GM18502 (cell line): ENCODE results near the gene GPR32.
A peak's percentile ranks its signal among the peaks of the same experiment; 100 is the strongest.
"Not testable (repeated sequence)": the region's sequence is repeated elsewhere in the genome, so short reads cannot be mapped to it uniquely, and the experiment has no call there.

ENCODE experiments used
- ATAC-seq: cut with Tn5 transposase; IDR thresholded peaks from one replicate; pipeline ENCODE4 v1.9.1; 2021; ENCODE audit warnings: mild to moderate bottlenecking; ENCODE audit not compliant: unreplicated experiment, poor library complexity

GPR32 gene

DNA sequence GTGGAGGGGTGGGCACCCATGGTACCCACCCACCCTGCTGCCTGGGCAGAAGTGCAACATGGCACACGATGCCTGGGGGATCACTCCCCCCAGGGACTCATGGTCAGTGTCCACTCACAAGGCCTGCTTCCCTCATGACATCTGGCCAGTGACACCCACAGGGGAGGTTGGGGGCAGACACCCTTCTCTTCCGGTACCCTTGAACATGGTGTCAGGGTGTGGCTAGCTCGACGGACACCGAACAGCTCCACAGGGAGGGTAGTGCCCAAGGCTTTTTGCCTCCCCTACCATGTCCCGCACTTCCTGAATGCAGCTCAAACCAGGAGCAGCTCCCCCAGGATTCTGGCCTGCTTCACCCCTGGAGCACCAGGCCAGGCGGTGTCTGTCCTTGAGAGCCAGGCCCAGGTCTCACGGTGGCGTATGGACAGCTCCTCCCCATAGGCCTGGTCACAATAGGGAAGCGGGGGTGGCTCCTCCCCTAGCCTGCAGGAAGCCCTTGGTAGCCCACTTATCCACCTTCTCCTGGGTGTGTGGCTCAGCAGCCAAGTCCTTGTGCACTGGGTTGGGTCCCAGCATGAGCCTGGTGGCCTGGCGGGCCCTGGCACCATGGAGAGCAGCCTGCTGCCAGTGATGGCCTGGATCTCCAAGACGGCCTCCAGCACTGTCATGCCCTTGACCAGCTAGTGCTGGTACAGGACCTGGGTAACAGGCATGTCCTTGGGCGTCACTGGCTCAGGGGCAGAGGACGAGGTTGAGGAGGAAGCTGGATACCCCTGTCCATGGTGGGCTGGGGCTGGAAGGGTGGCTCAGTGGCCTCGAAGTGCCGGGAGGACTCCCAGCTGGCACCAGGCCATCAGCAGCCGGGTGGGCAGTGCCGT lies 27.8 kb downstream of the GPR32 start:
- ATAC-seq = no peak

DNA sequence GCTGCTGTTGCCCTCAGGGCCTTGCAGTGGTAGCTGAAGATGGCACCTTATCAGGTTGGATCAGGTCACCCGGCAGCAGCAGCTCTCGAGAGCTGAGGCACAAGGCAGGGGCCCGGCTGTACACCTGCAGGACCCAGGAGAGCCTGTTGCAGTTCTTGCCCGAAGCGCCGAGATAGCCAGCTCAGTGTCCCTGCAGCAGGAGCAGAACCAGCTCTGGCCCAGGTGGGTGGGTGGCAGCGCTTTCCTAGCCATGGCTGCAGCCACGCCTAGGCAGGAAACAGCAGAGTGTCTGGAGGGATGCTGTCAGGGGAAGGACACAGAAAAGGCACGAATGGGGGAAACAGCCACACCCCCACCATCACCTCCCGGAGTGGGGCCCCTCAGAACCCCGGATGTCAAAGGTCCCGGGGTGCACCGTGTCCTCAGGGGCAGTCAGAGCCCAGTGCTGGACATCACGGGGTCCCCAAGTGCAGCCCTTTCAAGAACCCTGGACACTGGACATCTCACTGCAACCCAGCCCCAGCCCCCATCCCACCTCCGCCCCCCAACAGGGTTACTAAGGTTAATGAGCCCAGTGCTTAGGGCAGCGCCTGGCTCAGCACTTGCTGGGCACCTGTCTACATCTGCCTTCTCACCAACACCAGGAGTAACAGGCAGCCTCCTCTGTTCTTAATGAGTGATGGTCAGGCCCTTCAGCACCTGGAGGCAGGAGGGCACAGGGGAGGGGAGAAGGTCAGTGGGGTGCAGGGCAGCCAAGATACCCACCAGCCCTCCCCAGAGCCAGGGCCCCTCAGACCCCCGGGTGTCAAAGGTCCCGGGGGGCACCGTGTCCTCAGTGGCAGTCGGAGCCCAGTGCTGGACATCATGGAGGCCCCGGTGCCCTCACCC lies 28.6 kb downstream of the GPR32 start:
- ATAC-seq = no peak

DNA sequence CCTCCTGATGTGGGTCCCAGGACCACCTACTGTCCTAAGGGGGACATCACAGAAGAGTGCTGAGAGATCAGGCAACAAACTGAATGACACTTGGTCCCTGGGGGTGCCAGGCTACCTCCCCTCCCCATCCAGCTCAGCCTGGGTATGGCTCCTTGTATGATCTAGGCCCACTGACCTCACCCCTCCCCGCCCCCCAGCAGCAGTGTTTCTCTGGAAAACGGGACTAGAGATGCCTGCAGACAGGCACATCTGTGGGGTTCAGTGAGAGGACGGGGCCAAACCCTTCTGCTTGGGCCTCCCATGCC lies 29.2 kb downstream of the GPR32 start:
- ATAC-seq = no peak

DNA sequence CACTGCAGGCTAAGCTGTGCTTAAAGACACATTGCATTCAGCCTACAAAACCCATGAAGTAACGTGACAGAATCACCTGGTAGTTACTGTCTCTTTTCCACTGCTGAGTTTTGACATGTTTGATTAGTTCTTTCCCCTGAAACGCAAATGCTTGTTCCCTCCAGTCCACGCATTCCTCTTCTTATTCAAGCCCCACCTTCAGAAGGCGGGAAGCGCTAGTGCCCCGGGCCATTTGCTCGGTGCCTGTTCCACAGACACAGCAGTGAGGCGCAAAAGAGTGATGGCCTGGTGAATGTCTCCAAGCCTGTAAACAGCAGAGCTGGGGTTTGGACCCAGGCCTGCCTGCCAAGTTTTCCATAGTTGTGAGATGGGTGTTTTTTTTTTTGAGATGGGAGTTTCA lies 30.8 kb downstream of the GPR32 start:
- ATAC-seq = no peak

DNA sequence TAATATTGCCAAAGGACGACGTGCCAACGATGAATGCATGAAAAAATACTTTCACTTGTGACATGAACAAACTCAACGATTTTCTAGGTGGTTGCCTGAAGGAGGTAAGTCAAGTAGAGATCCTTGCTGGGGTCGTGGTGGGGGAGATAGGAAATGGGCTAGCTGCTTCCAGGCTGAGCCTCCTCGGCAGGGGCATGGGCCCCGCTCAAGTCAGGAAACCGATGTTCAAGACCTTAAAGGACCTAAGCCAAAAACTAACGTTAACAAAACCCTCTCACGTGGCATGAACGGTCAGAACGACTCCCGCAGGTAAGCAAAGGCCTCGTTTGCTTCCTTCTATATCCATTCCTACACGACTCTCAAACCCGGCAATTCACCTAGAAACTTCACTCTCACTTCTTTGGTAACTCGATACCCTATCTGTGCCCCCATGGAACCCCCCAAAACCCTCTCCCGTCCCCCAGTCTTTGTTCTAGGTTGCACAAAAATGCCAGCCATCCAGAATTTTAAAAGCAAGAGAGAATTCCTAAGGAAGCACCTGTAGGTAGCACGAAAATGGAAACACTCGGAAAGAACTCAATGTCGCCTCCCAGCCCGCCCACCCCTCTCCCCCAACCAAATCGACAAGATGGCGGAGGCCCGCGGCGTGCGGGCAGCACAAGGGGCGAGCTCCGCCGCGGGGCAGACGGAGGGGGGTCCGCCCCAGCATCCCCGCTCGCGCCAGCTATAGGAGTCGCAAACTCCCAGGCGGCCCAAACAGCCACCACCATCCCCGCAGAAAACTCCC lies 33.6 kb downstream of the GPR32 start:
- ATAC-seq = peak; percentile 11

DNA sequence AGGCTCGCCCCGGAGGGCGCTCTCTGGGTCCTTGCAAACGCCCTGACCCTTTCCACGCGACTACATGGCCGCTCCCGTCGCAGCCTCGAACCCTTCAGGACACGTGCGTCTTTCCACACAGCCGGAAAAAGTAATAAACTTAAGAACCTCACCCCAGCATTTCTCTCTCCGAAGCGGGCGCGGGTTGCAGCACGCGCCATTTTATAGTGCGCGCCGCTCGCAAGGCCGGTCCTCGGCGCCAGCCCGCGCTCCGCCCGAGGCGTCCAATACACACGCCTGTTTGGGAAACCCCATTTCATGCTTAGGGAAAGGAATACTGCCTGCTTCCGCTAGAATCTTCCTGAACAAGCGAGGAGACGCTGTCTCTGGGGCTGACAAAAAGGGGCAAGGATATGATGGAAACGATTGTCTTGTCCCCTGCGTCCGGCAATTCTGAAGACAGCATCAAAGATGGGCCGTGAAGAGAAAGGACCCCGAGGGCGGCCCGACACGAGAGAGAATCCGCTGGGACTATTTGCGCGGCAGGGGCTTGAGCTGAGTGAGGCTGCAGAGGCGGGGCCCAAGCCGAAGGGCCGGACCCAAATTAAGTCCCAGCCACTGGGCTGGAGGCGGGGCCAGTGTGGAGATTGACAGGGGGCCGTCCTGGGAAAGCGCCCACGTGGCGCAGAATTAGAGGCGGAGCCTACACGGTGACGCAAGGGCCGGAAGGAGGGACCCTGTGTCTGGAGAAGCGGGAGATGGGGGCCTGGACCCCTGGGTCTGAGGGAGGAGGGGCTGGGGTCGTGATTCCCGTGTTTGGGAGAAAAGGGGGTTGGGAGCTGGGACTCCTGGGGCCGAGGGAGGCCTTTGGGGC lies 34.4 kb downstream of the GPR32 start:
- ATAC-seq = peak; percentile 91

DNA sequence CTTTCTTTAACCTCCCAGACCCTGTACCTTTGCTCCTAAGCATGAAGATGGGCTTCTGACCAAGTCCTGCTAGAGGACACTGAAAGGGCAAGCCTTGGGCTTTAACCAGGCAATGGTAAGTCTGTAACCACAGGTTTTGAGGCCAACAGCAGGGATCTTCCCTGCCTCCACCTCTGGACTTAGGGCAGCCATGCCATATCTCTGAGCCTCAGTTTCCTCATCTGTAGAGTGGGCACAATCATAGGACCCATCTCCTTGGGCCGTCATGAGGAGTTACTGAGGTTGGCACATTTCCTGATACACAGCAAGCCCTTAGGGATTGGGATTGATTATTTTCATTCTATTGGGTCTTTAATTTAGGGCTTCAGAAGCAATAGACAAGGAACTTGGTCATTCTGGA lies 38.6 kb downstream of the GPR32 start:
- ATAC-seq = no peak

DNA sequence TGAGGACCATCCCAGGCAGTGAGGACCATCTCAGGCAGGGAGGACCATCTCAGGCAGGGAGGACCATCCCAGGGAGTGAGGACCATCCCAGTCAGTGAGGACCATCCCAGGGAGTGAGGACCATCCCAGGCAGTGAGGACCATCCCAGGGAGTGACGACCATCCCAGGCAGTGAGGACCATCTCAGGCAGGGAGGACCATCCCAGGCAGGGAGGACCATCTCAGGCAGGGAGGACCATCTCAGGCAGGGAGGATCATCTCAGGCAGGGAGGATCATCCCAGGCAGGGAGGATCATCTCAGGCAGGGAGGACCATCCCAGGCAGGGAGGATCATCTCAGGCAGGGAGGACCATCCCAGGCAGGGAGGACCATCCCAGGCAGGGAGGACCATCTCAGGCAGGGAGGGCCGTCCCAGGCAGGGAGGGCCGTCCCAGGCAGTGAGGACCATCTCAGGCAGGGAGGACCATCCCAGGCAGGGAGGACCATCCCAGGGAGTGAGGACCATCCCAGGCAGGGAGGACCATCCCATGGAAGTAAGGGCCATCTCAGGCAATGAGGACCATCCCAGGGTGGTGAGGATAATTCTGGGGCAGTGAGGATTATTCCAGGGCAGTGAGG lies 41.5 kb downstream of the GPR32 start:
- not testable (repeated sequence) for ATAC-seq

DNA sequence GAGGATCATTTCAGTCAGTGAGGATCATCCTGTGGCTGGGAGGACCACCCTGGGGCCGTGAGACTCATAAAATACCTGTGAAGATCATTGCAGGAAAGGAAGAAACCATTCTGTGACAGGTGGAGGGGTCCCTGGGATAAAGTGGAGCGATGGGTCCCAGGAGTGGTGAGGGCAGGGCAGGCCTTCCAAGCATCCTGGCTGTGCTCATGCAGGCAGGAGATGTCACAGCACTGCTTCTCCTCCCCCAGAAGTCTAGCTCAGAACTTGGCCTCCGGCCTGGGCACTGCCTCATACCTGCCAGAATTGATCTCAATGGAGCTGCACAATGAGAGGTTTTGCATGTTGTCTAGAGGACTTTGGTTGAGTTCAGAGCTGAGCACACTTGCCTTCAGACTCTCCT lies 42.2 kb downstream of the GPR32 start:
- no peak for ATAC-seq

DNA sequence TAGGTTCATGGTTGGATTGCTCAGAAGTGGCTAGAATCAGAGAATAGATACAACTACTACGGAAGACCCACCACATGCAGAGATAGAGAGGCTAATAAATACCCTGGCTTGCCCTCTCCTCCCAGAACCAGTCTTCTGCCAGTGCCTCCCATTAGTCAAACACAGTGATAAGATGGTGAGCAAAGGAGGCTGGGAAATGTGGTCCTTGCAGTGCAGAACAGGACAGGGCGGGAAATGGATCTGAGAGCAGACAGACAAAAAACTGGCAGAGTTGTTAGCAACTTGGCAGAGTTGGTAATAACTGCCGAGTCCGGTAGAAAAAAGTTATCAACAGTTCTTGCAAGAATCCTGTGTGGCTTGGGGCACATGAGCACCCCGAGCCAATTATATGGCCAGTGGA lies 44.6 kb downstream of the GPR32 start:
- ATAC-seq = no peak

DNA sequence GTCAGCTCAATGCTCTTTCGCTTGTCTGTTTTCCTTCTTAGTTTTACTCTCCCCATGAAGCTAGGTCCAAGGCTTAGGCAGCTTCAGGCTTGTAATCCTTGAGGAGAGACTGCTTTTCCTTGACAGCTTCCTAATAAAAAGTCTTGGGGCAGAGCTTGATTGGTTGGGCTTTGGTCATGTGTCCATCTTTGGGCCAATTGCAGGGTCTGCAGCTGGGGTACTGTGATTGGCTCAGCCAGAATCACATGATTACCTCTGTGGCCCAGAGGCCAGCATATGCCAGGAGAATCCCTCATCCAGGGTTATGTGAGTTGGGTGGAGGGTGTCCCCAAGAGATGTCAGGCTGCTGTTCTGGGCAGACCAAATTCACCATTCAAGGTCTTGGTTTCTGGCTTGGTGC lies 45.2 kb downstream of the GPR32 start:
- ATAC-seq = no peak

DNA sequence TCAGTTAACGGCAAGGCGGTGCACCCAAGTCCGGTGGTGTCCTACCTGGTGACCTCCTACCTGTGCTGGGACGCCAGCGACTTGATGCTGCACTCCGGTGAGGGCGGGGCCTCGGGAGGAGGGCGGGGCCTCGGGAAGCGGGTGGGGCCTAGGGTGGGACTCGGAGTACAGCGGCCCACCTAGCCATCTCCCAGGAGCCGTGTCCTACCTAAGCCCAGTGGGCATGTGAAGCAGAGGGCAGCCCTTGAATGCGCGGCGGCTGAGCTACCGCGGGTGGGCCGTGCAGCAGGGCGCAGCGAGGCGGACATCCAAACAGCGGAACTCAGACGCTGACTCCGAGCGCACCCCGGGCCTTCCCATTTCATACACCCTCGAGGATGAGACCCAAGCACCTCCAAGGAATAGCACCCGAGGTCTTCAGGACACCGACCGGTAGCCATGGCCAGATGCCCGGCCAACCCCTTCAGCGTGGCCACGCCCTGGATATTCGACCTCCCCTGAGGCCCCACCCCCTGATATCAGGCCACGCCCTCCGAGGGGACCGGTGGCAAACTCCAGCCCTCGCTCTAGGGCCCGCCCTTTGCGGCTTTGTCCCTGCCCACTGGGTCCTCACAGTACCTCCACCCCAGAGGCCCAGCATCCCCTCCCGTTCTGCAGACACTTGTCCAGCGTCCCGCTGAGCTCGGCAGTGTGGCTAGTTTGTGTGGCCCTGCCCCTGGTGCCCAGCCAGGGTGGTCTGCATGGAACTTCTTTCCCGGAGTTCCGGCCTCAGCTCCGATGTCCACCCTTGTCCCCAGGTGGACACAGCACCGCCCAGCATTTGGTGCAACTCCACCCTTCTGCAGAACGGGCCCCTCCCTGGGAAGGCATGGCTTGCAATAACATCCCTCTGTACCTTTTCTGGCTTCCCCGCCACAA lies 47.9 kb downstream of the GPR32 start:
- ATAC-seq = peak; percentile 61

DNA sequence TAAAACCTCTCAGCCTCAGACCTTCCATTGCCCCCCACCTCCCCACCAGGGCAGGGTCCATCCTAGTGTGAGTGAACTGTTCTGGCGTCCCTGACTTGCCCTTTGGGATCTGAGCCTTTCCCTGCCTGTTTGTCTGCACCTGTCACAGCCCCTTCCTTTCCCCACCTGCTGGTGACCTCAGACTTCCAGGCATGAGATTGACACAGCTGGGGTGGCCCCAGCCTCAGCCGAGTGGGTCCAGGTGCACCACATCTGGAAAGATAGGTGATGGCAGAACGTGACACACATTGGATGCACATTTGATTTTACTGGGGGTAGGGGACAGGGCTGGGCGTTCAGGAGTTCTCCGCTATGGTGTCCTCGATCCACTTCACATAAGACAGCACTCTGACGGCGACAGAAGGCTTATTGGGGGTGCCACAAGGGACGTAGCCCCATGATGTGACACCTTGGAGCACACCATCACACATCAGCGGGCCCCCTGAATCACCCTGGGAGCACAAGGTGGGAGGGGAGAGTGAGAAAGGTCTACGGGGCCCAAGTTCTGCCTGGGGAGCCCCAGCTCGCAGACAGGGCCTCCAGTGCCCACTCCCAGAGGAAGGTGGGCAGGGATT lies 48.7 kb downstream of the GPR32 start:
- no peak for ATAC-seq

DNA sequence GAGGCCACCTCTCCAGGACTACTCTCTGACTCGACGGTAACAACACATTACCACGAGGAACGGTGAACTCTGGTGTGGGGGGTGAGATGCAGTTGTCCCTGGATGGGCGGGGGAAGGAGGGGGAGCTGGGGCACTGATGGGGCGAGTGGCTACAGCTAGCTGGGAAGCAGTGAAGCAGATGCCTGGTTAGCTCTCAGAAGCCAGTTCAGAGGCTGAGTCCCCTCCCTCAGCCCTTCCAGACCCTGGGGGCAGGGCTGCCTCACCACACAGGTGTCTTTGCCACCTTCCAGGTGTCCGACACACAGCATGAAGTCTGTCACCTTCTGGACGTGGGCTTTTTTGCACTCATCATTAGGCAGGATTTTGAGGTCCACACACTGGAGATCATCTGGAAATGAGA lies 49.4 kb downstream of the GPR32 start:
- no peak for ATAC-seq

DNA sequence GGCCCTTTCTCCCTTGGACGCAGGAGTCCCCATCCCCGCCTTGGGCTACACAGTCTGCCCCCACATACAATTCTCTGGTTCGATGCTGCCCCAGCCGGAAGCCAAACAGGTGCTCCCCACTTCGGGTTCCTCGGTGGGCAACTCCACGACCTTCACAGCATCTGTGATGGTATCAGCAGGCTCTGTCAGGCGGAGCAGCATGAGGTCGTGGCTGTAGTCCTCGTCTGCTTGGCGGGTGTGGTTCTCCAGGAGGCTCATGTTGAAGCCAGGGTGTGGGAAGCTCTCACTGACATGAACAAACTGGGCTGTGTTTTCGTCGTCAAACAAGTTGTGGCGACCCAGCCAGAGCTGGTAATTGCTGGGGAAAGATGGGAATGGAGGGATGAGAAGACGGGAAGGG lies 49.8 kb downstream of the GPR32 start:
- ATAC-seq = no peak

DNA sequence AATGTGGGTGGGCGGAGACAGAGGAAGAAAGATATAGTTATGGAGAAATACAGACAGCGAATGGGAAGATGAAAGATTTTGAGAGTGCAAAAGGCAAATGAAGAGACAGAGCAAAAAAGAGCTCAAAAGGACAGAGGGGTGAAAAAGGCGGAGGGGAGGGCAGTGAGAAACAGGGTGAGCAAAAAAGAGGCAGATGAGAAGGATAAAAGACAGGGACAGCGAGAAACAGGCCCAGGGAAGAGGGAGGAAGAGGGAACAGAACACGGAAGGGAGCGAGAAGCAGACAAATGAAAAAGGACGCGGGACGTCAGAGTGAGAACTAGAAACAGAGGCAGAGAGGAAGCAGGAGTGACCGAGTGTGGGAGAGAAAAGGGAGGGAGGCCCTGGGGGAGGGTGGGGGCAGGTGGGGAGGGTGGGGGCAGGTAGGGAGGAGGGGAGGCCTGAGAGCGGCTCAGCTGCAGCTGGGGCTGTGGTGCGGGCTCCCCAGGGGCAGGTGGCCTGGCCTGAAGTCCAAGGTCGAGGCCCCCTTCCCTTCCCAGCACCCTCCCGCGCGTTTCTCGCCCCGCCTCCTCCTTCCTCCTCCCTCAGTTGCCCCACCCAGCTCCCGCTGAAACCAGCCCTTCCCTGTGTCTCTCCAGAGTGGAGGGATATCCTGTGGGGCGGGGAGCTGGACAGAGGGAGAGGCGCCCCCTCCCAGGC lies 50.4 kb downstream of the GPR32 start:
- no peak for ATAC-seq

DNA sequence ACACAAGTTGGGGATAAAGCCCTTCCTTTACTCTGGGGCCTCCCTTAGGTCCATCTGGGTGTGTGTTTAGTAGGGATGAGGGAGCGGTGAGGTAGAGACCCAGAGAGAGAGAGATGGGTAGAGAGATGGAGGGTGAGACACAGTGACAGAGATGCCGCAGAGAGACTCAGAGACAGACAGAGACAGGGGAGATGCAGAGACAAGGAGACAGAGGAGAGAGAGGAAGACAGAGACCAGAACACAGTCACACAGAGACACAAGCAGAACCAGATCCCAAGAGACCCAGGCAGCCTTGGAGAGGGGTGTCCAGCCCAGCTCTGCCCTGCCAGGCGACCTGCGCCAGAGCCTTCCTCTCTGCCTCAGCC lies 51.0 kb downstream of the GPR32 start:
- ATAC-seq = no peak
